Ovary (tissue), 3 donors: Measurements from ENCODE around the gene ZC3H11A.
"Not testable (repeated sequence)": the region's sequence is repeated elsewhere in the genome, so short reads cannot be mapped to it uniquely, and the experiment has no call there.

ENCODE experiments used
- CTCF ChIP-seq, 3 donors: fragments of 450-650 bp in 2 of 3; fragments of 200-600 bp in 1 of 3; IDR thresholded peaks; one replicate each; pipeline versions ENCODE4 v1.5.1 to v1.8.0; 2016 to 2022; ENCODE audit warnings: antibody characterized with exemption in 3 of 3, mild to moderate bottlenecking in 1 of 3
- EP300 ChIP-seq: sonication (generic); formaldehyde crosslinking; IDR thresholded peaks from one replicate; pipeline ENCODE4 v1.6.1; 2017; ENCODE audit warnings: antibody characterized with exemption
- POLR2A ChIP-seq: fragments of 450-650 bp; IDR thresholded peaks from one replicate; pipeline ENCODE4 v1.6.1; 2017; ENCODE audit warnings: antibody characterized with exemption, mild to moderate bottlenecking, moderate library complexity
- donor health status: DM: no; HTN: no; CAD: no.

- not testable (repeated sequence) for TF ChIP-seq EP300; CTCF (IDR thresholded peaks at IDR 0.05); POLR2A
These were observed 36.7 kb upstream of the ZC3H11A start for GRCh38 chr1:203758749-203759148.
